GM18499 (cell line): ENCODE data around the gene SERPINA10.

Source experiments
- ATAC-seq: cut with Tn5 transposase; IDR thresholded peaks from one replicate; pipeline ENCODE4 v1.9.1; 2021; ENCODE audit warnings: moderate number of reproducible peaks; ENCODE audit not compliant: insufficient read depth, unreplicated experiment

The SERPINA10 gene, protein sequence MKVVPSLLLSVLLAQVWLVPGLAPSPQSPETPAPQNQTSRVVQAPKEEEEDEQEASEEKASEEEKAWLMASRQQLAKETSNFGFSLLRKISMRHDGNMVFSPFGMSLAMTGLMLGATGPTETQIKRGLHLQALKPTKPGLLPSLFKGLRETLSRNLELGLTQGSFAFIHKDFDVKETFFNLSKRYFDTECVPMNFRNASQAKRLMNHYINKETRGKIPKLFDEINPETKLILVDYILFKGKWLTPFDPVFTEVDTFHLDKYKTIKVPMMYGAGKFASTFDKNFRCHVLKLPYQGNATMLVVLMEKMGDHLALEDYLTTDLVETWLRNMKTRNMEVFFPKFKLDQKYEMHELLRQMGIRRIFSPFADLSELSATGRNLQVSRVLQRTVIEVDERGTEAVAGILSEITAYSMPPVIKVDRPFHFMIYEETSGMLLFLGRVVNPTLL

DNA sequence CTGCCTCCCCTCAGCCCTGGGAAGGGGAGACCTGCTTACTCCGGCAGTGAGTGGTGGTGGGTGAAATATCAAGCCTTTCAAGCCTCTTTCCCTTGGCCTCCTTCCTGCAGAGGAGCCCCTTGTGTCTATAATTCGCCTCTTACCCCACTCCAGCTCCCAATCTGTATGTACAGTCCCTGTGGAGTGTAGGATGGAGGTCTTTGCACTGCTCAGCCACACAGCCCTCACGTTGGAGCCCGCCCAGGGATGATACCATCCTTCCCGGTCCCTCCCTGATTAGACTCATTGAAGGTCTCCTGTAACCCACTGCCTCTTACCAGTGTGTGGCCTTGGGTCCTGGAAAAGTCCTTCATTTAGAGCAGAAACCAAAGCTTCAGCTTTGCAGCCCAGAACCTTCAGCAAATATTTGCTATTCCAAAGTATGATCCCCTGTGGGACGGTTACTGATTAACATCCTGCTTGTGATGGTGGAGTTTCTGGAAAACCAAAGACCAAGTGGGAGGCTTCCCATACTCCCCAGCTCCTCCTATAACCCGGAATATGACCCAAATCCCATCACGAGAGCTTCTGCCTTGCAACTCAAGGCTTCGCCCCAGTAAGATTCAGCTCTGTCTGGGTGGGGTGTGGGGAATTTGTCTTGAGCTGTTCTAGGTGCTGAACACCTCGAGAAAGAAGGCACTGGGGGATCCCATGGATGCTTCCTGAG, at the start of gene SERPINA10:
Gene SERPINA10 (minus strand): TSS at position 397 of the 706 bp plus-strand sequence. CDS start 2,675 bp downstream, outside the sequence.
- no peak for ATAC-seq

DNA sequence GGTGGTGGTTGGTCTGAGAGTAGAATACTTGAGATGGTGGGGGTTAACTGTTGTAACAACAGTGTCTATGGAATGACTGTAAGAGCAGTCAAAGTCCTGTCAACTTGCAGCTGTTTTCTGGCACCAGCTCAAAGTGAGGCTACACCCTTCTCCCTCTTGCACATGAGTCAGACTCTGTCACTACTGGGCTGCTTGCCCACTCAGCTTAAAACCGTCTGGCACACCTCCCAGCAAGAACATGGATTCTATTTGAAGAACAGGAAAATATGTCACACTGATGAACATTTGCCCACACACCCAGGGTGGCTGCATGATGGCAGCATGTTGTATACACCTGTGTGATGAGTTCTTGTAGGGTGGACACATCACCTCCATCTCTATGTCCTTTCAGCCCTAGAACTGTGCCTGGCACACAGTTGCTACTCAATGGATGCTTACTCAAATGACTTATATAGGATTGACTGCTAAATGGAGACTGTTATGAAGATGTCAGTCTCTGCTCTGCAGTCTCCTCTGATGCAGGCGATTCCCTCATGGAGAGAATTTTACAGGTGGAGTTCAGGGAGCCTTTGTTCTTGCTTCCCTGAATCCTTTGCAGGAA, 49.4 kb upstream of the SERPINA10 start:
- no peak for ATAC-seq

DNA sequence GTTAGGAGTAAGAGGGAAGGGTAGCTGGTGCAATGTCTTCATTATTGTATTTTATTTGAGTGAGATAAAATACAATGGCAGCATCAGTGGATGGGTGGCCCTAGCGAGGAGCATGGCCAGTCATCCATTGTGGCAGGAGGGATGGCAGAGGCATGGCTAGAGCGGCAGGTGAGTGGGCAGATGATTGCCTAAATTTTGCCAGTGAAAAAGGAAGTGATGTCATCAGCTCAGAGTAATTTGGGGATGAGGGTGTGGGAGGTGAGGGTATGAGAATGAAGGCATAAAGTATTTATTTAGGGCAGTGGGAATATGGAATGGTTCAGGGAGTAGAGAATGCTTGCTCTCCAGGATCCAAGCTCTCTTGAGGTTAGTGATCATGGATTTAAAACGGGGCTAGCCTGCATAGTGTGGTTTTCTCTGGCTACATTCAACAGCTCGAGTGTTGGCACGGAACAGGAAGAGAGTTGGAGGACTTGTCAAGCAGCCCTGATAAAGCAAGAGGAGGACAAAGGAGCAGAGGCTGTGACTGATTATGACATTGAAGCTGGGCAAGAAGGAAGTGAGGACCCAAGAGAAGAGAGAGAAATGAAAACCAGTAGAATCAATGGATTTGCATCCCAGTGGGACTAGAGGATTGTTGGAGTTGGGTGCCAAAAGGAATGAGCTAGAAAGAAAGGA, 48.7 kb upstream of the SERPINA10 start:
- no peak for ATAC-seq

DNA sequence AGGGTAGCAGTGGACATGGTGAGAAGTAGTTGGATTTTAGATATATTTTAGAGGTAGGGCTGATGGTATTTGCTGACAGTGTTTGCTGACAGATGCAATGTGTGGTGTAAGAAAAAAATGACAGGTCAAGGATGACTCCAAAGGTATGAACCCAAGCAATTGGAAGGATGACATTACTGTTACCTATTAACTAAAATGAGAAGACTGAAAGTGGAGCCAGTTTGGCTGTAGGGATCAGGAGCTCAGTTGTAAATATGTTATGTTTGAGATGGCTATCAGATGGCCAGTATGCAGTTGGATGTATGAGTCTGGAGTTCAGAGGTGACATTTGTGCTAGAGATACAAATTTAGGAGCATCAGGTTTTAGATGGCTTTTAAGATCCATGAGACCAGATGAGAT, 47.5 kb upstream of the SERPINA10 start:
- ATAC-seq, result no peak

DNA sequence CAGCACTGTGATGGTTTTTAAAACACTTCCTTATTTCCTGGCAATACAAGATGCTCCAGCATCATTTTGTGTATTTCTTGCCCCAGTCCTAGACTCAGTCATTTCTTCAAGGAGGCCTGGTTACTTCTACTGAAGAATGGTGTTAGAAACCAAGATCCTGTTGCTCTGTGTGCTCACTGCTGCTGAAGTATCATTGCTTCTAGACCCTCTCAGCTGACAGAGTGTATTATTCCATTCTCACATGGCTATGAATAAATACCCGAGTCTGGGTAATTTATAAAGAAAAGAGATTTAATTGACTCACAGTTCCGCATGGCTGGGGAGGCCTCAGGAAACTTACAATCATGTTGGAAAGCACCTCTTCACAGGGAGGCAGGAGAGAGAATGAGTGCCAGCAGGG, 45.0 kb upstream of the SERPINA10 start:
- no peak for ATAC-seq

DNA sequence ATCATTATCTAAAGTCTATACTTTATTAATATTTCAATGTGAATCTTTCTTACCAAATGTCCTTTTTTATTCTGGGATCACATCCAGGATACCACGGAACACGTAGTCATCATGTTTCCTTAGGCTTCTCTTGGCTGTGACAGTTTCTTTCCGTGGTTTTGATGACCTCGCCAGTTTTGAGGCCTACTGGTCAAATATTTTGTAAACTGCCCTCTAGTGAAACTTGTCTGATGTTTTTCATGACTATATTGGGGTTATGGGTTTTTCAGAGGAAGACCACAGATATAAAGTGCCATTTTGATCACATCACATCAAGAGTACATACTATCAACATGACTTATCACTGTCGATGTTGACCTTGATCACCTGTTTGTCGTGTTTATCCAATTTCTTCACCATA, 44.2 kb upstream of the SERPINA10 start:
- no peak for ATAC-seq

DNA sequence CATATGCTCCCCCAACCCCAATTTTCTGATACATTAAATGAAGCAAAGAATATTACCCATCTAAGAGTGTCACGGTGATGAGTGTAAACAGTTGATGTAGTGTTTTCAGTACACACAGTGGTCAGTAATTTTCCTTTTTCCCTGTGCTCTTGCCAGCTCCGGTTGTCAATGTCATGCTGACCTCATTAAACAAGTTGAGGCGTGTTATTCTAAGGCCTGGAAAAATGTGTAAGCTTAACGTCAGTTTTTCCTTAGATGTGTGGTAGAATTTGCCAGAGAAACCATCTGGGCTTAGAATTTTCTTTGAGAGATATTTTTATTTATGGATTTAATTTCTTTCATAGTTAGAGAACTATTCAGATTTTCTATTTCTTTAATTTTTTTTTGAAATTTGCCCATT, 41.8 kb upstream of the SERPINA10 start:
- ATAC-seq, result no peak

DNA sequence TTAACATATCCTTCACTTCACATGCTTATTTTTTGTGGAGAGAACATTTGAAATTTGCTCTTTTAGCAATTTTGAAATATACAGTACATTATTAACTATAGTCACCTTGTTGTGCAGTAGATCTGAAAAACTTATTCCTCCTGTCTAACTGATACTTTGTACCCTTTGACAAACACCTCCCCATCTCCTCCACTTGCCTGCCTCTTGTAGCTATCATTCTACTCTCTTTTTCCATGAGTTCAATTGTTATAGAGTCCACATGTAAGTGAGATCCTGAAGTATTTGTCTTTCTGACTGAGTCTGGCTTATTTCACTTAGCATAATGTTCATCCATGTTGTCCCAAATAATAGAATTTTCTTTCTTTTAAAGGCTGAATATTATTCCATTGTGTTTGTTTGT, 39.5 kb upstream of the SERPINA10 start:
- no peak for ATAC-seq

DNA sequence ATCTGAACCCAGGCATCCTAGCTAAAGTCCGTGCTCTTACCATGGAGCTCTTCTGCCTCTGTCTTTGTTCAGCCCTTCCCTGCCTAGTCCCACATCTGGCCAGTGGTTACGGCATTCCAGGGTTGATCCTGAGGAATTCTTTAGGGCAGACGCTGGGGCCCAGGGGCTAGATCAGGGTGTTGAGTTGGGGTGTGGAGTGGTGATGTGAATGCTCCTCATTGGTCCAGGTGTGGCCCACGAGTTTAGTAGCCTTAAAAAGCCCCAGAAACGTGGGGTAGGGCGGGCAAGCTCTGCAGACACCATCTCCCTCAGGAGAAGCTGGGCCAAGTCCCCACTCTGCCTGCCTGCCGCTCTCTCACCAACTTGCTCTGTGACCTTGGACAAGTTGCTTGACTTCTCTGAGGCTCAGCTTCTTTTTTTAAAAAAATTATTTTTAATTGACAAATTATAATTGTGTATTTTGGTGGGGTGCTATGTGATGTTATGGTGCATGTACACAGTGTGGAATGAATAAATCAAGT, 39.1 kb upstream of the SERPINA10 start:
- ATAC-seq, result no peak

DNA sequence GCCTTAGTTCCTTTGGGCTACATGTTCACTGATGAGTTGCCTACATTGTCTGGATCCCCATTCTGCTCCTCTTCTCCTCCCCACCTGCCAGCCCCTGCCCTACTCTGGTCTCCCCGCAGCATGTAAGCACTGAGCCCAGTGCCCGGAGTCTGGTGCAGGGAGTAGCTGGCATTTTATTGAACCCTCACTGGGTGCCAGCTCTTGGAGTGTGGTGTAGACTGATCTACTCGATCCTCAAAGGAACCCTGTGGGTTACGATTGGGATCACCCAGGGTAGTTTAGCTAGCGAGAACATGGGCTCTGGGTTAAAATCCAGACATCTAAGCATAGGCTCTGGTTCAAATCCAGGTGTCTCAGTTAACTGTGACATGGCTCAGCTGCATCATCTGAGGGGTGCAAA, 38.4 kb upstream of the SERPINA10 start:
- ATAC-seq, result no peak

DNA sequence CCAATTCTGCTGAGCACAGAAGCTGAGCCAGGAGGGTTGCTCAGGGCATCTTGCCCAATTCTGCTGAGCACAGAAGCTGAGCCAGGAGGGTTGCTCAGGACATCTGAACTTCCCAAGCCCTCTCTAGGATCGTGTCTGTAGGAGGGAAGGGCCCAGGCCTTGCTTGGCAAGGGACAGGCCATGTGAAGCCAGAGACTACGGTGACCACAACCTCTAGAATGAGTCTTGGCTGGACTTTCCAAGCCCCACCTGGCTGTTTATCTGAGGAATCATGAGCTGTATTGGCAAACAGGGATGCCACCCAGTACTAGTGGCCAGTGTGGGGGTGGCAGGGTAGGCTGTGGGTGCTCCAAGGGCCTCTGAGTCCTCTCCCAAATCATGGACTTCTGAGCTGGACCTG, 37.8 kb upstream of the SERPINA10 start:
- ATAC-seq, result no peak

DNA sequence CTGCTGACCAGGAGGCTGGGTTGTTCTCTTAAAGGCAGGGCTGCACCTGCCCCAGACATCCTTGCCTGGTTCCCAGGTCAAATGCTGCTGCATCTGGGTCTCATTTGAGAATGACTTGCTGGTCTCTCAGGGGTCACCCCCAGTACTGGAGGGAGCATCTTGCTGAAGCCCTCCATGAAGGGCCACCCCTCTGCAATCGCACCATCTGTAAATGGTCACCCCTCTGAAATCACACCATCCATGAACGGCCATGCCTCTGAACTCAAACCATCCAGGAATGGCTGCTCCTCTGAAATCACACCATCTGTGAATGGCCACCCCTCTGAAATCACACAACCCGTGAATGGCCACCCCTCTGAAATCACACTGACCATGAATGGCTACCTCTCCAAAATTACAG, 37.4 kb upstream of the SERPINA10 start:
- ATAC-seq, result no peak

DNA sequence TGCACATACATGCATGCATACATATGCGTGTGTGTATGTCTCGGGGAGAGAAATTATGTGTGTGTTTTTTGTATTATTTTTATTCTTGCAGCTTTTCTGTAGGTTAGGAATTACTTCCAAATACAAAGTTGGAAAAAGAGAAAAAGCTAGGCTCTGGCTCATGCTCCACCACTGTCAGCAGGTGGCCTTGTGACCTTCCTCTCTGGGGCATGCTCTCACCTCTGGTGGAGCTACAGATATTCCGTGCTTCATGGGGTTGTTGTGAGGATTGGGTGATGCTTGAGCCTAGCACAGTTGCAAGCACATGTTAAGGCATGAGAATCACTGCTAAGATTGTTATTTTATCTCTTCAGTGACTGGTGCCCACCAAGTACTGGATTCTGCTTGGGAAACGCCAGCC, 36.8 kb upstream of the SERPINA10 start:
- ATAC-seq, result no peak

DNA sequence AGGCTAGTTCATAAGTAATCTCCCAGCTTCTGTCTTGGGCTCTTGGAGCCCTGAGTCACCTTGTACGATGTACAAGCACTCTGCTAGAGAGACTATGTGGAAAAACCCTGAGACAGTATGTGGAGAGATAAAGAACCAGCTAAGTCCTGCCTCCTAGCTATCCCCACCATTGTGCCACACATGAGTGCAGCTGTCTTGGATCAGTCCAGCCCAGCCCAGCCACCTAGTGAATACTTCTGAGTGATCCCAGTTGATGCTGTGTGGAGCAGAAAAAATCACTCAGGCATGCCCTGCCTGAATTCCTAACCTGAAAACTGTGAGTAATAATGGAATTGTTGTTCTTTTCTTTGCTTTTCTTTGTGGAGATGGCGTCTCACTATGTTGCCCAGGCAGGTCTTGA, 35.1 kb upstream of the SERPINA10 start:
- ATAC-seq, result no peak

DNA sequence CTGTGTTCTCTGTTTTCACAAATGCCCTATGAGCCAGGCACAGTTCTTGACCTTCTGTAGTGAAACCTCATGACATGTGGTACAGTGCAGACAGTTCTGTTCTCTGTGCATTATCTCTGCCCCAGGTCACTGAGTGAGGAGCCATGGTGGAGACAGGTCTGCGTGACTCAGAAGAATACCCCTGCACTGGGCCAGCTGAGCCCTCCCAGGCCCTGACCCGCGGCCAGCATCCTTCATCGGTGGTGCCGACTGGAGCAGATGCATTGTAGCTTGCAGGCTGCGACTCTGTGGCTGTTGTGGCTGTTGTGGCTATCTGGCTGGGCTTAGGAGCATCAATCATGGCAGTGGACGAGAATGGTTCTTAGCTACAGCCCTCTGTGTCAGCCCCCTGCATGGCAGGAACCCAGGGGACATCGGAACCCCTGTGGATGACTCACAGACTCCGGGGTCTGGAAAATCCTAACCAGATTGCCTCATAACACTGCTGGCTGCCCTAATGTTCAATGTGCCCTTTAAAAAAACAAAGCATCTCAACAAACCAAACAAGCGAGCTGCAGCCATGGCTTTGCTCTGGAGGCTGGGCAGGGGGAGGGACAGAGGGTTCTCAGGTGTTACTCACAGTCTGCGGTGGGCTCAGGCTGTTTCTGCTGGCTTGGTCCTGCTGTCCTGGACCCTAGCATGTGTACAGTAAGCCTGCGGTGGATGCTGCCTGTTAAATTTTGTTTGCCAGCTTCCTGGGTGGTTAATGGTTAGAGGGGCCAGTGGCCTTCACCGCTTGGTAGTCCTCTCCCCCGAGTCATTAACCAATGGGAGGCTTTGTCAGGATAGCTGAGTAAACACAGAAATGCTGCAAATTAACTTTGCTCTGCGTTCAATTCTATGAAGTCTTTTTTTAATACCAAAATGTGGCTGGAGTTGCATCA, 29.8 kb upstream of the SERPINA10 start, which contains the start of gene SERPINA6:
Gene SERPINA6 (minus strand): TSS at position 689 of the 923 bp plus-strand sequence. CDS start 8,688 bp downstream, outside the sequence.
- ATAC-seq, result no peak

DNA sequence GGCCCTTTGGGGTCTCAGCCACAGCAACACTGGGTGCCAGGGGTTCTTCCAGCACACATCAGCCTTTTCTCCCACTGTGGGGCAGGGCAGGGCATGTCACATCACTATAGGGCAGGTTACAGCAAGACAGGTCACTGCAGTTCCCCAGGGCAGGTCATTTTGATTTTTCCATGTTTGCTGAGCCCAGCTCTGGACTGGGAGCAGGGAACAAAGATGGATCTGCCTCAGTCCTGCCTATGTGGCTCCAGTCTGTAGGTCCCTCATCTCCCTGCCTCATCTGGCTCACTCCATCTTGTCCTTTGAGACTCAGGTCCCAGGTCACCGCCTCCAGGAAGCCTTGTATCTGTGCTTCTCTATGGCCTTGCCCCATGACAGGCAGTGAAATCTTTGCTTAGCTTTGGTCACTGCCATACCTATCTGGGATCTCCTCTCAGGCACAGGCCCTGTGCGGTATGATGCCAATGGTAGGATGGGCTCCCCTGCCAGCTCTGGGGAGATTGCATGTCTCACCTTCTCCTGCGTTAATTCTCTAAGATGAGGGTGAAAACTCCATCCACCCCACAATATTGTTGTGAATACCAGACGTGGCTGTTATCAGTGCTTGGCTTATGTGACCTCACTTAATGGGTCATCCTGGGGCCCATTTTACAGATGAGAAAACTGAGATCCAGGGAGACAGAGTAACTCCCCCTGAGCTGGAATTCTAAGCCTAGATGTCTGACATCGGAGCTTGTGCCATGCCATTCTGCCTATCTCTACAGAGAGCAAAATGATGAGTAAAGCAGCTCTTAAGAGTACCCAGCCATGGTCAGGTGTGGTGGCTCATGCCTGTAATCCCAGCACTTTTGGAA, 28.6 kb upstream of the SERPINA10 start:
- no peak for ATAC-seq

DNA sequence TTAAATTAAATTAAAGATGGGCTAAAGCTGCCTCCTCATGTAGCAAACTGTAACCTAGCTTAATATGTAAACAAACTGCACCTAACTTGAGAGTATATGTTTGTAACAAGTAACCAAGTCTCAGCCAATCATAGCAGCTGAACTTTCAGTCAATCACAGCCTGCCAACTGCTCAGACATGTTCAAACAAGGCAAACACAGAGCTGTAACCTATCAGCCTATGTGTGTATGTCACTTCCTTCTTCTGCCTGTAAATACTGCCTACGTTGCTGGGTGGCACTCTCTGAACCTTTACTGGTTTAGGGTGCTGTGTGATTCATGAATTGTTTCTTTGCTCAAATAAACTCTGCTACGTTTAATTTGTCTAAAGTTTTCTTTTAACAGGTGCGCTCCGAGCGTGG, 27.2 kb upstream of the SERPINA10 start:
- ATAC-seq, result no peak

DNA sequence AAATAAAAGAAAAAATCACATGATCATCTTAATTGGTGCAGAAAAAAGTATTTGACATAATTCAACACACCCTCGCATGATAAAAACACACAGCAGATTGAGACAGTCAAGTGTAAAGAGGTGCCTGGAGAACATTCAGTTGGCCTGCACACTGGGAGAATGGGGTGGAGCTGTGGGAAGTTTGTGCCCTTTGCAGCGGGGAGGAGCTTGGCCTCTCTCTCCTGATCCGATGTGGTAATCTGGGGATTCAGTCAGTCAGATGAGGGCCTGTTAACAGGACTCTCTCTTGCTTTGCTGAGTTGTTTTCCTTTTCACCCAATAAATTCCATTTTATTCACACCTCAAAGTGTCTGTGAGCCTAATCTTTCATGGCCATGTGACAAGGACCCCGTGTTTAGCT, 24.2 kb upstream of the SERPINA10 start:
- ATAC-seq, result no peak
